Measurements from ENCODE around the gene CUX1.

CUX1 gene

GRCh38 chr7:101945034-101945758, 127.8 kb downstream of the CUX1 start:
- H3K4me1 ChIP-seq (ENCODE audit: control insufficient read depth, insufficient read depth, low read length) = peaks cover 45% of the 10 kb centered on the region
- no peaks in the 10 kb centered on the region for H3K27me3 ChIP-seq (ENCODE audit: control insufficient read depth, insufficient read depth, low read length)
- H3K9ac ChIP-seq (ENCODE audit: low read length) = no peak overlapping the region
- peaks cover 4% of the 10 kb centered on the region for H3K36me3 ChIP-seq (ENCODE audit: control insufficient read depth, insufficient read depth, low read length)
- H3K4me3 ChIP-seq (ENCODE audit: low read length) = no peak overlapping the region
- no peaks in the 10 kb centered on the region for H3K9me3 ChIP-seq (ENCODE audit: control insufficient read depth, low read length)

- H3K9ac ChIP-seq (ENCODE audit: low read length) = no peak overlapping the region
- peaks cover 40% of the 10 kb centered on the region for H3K4me1 ChIP-seq (ENCODE audit: control insufficient read depth, insufficient read depth, low read length)
- H3K4me3 ChIP-seq (ENCODE audit: low read length) = no peak overlapping the region
These were observed 130.5 kb downstream of the CUX1 start for GRCh38 chr7:101947899-101948298.

DNA sequence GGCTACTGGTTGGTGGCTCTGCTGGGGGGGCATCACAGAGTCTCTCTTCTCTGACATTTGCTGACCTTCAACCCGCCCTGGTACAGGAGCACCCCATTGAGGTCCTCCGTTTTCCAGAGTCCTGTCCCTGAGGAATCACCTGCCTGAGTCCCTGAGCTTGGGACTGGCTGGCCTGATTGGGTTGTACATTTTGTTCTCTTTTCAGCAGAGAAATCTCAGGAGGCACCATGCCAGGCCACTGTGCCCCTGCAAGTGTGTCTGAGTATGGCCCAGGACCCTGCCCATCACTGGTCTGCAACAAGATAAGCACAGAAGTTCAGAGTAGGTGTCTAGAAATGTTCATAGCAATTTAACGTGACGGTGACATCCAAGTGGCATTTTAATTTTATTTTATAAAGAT, 131.2 kb downstream of the CUX1 start:
- H3K4me3 ChIP-seq (ENCODE audit: low read length) = no peak overlapping the region
- peaks cover 41% of the 10 kb centered on the region for H3K4me1 ChIP-seq (ENCODE audit: control insufficient read depth, insufficient read depth, low read length)
- peaks cover 4% of the 10 kb centered on the region for H3K36me3 ChIP-seq (ENCODE audit: control insufficient read depth, insufficient read depth, low read length)
- no peaks in the 10 kb centered on the region for H3K9me3 ChIP-seq (ENCODE audit: control insufficient read depth, low read length)
- H3K9ac ChIP-seq (ENCODE audit: low read length) = no peak overlapping the region
- no peaks in the 10 kb centered on the region for H3K27me3 ChIP-seq (ENCODE audit: control insufficient read depth, insufficient read depth, low read length)

More at GRCh38 chr7:101947899-101948298, 130.5 kb downstream of the CUX1 start:
- Histone ChIP-seq H3K36me3 (ENCODE audit: control insufficient read depth, insufficient read depth, low read length) (peaks cover 4% of the 10 kb centered on the region), H3K27me3 (ENCODE audit: control insufficient read depth, insufficient read depth, low read length) (no peaks in the 10 kb centered on the region), H3K9me3 (ENCODE audit: control insufficient read depth, low read length) (no peaks in the 10 kb centered on the region)

GRCh38 chr7:101950450-101951119, 133.2 kb downstream of the CUX1 start:
- Histone ChIP-seq H3K36me3 (ENCODE audit: control insufficient read depth, insufficient read depth, low read length) (no peaks in the 10 kb centered on the region), H3K4me1 (ENCODE audit: control insufficient read depth, insufficient read depth, low read length) (peaks cover 46% of the 10 kb centered on the region), H3K9me3 (ENCODE audit: control insufficient read depth, low read length) (no peaks in the 10 kb centered on the region), H3K27me3 (ENCODE audit: control insufficient read depth, insufficient read depth, low read length) (no peaks in the 10 kb centered on the region), H3K4me3 (ENCODE audit: low read length) (no peak overlapping the region), H3K9ac (ENCODE audit: low read length) (no peak overlapping the region)

DNA sequence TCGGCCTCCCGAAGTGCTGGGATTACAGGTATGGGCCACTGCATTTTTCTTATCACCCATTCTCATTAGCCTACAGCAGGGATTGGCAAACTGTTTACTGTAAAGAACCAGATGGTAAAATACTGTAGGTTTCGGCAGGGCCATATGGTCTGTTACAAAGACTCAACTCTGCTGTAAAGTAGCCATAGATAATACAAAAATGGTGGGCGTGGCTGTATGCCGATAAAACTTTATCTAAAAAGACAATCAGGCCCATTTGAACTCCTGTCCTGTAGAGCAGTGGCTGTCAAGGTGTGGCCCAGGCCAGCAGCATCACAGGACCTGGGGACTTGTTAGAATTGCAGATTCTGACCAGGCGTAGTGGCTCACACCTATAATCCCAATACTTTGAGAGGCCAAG, 134.3 kb downstream of the CUX1 start:
- H3K27me3 ChIP-seq (ENCODE audit: control insufficient read depth, insufficient read depth, low read length) = no peaks in the 10 kb centered on the region
- peaks cover 46% of the 10 kb centered on the region for H3K4me1 ChIP-seq (ENCODE audit: control insufficient read depth, insufficient read depth, low read length)
- H3K9me3 ChIP-seq (ENCODE audit: control insufficient read depth, low read length) = no peaks in the 10 kb centered on the region
- H3K36me3 ChIP-seq (ENCODE audit: control insufficient read depth, insufficient read depth, low read length) = no peaks in the 10 kb centered on the region
- H3K9ac ChIP-seq (ENCODE audit: low read length) = no peak overlapping the region
- no peak overlapping the region for H3K4me3 ChIP-seq (ENCODE audit: low read length)

DNA sequence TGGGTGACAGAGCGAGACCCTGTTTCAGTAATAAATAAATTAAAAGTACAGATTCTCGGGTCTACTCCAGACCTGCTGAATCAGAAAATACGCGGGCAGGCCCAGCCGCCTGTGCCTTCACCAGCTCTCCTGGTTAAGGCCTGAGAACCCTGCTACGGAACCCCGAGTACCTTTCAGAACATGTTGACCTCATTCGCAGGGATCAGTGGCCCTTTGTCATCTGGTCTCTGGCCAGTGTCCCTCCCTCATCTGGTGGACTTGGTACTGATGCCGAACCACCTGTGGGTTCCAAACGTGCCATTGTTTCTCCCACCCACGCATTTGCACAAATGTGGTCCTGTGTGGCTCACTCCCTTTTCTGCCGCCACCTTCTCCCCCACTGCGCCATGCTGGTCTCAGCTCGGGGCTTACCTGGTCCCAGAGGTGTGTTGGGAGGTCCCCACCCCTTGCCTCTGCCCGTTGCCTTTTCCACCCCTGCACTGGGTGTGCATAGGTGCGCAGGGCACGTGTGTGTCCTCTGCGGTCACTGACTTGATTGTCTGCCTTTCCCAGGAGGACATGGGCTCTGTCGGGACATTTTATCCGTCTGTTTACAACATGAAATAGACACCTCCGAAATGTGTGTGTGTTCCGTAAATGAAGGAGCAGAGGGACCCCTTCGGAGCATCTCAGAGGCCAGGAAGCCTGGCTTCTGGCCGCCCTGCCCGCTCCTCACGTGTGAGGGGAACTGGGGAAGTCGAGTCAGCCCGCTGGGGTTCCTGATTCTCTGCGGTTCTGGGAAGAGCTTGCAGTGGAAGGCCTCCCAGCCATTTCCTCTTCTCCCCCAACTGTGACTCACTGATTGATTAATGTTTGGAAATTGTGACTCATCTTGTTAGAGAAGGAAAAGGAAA, 135.2 kb downstream of the CUX1 start:
- Histone ChIP-seq H3K4me1 (ENCODE audit: control insufficient read depth, insufficient read depth, low read length) (peaks cover 42% of the 10 kb centered on the region), H3K9me3 (ENCODE audit: control insufficient read depth, low read length) (no peaks in the 10 kb centered on the region), H3K4me3 (ENCODE audit: low read length) (no peak overlapping the region), H3K36me3 (ENCODE audit: control insufficient read depth, insufficient read depth, low read length) (no peaks in the 10 kb centered on the region), H3K27me3 (ENCODE audit: control insufficient read depth, insufficient read depth, low read length) (no peaks in the 10 kb centered on the region), H3K9ac (ENCODE audit: low read length) (peak overlapping the region; percentile 47)

GRCh38 chr7:101953248-101953819, 135.9 kb downstream of the CUX1 start:
- Histone ChIP-seq H3K9ac (ENCODE audit: low read length) (peak overlapping the region; percentile 47), H3K4me1 (ENCODE audit: control insufficient read depth, insufficient read depth, low read length) (peaks cover 36% of the 10 kb centered on the region), H3K4me3 (ENCODE audit: low read length) (no peak overlapping the region), H3K9me3 (ENCODE audit: control insufficient read depth, low read length) (no peaks in the 10 kb centered on the region), H3K36me3 (ENCODE audit: control insufficient read depth, insufficient read depth, low read length) (no peaks in the 10 kb centered on the region), H3K27me3 (ENCODE audit: control insufficient read depth, insufficient read depth, low read length) (no peaks in the 10 kb centered on the region)

DNA sequence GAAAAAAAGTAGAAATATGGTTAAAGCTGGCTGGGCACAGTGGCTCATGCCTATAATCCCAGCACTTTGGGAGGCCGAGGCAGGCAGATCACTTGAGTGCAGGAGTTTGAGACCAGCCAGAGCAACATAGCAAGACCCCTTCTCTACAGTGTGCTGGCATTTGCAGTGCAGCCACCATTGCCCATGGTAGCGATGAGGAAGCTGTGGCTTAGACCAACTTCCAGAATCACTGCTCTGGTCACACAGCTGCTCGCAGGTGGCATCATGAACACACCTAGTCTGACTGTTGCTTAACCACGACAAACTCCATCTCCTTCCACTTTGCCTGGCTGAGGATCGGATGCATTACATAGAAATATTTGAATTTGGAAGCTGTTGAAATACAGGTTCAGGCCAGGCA, 137.1 kb downstream of the CUX1 start:
- Histone ChIP-seq H3K4me3 (ENCODE audit: low read length) (no peak overlapping the region), H3K4me1 (ENCODE audit: control insufficient read depth, insufficient read depth, low read length) (peaks cover 37% of the 10 kb centered on the region)

GRCh38 chr7:101956130-101956529, 138.7 kb downstream of the CUX1 start:
- H3K9me3 ChIP-seq (ENCODE audit: control insufficient read depth, low read length) = no peaks in the 10 kb centered on the region
- H3K4me3 ChIP-seq (ENCODE audit: low read length) = no peak overlapping the region
- no peak overlapping the region for H3K9ac ChIP-seq (ENCODE audit: low read length)
- H3K36me3 ChIP-seq (ENCODE audit: control insufficient read depth, insufficient read depth, low read length) = no peaks in the 10 kb centered on the region
- H3K27me3 ChIP-seq (ENCODE audit: control insufficient read depth, insufficient read depth, low read length) = no peaks in the 10 kb centered on the region
- peaks cover 31% of the 10 kb centered on the region for H3K4me1 ChIP-seq (ENCODE audit: control insufficient read depth, insufficient read depth, low read length)

More for the DNA sequence above, 137.1 kb downstream of the CUX1 start:
- Histone ChIP-seq H3K36me3 (ENCODE audit: control insufficient read depth, insufficient read depth, low read length) (no peaks in the 10 kb centered on the region), H3K9ac (ENCODE audit: low read length) (no peak overlapping the region), H3K27me3 (ENCODE audit: control insufficient read depth, insufficient read depth, low read length) (no peaks in the 10 kb centered on the region), H3K9me3 (ENCODE audit: control insufficient read depth, low read length) (no peaks in the 10 kb centered on the region)

DNA sequence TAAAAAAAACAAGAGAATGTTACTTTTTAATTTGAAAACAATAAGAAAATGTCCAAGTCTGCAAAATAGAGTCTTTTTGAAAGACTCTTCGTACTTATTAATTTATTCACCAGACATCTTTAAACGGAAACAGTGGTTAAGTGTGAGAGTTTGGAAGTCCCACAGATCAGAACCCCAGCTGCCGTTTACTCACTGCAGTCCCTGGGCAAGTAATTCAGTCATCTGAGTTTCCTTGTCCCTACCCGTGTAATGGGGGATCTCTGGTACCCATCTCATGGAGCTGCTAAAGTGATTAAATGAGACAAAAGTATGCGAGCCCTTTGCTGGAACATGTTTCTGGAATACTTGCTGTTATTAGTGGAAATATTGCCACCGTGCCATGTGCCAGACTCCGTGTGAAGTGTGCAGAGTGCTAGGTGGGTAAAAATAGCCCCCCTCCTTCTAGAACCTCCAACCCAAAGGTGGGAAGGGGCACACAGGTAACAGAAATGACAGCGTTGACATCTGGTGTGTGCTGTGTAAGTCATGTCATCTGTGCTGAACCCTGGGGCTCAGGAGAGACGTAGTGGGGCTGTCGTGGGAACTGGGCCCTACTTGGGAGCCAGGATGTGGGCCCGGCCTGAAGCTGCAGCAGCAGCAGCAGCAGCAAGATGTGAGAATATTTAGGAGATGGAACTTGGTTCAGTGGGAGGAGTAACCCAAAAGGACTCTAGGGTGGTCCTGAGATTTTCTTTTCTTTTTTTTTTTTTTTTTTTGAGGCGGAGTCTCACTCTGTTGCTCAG, 140.5 kb downstream of the CUX1 start:
- Histone ChIP-seq H3K36me3 (ENCODE audit: control insufficient read depth, insufficient read depth, low read length) (no peaks in the 10 kb centered on the region), H3K4me3 (ENCODE audit: low read length) (no peak overlapping the region), H3K9ac (ENCODE audit: low read length) (no peak overlapping the region), H3K27me3 (ENCODE audit: control insufficient read depth, insufficient read depth, low read length) (no peaks in the 10 kb centered on the region), H3K9me3 (ENCODE audit: control insufficient read depth, low read length) (no peaks in the 10 kb centered on the region), H3K4me1 (ENCODE audit: control insufficient read depth, insufficient read depth, low read length) (peaks cover 18% of the 10 kb centered on the region)

GRCh38 chr7:101959342-101959741, 141.9 kb downstream of the CUX1 start:
- Histone ChIP-seq H3K9me3 (ENCODE audit: control insufficient read depth, low read length) (no peaks in the 10 kb centered on the region), H3K9ac (ENCODE audit: low read length) (no peak overlapping the region), H3K4me1 (ENCODE audit: control insufficient read depth, insufficient read depth, low read length) (peaks cover 5% of the 10 kb centered on the region), H3K36me3 (ENCODE audit: control insufficient read depth, insufficient read depth, low read length) (no peaks in the 10 kb centered on the region), H3K27me3 (ENCODE audit: control insufficient read depth, insufficient read depth, low read length) (no peaks in the 10 kb centered on the region), H3K4me3 (ENCODE audit: low read length) (no peak overlapping the region)
